ENCODE results near the gene TK1.
"Not testable (repeated sequence)": the region's sequence is repeated elsewhere in the genome, so short reads cannot be mapped to it uniquely, and the experiment has no call there.

The TK1 gene, protein sequence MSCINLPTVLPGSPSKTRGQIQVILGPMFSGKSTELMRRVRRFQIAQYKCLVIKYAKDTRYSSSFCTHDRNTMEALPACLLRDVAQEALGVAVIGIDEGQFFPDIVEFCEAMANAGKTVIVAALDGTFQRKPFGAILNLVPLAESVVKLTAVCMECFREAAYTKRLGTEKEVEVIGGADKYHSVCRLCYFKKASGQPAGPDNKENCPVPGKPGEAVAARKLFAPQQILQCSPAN

DNA sequence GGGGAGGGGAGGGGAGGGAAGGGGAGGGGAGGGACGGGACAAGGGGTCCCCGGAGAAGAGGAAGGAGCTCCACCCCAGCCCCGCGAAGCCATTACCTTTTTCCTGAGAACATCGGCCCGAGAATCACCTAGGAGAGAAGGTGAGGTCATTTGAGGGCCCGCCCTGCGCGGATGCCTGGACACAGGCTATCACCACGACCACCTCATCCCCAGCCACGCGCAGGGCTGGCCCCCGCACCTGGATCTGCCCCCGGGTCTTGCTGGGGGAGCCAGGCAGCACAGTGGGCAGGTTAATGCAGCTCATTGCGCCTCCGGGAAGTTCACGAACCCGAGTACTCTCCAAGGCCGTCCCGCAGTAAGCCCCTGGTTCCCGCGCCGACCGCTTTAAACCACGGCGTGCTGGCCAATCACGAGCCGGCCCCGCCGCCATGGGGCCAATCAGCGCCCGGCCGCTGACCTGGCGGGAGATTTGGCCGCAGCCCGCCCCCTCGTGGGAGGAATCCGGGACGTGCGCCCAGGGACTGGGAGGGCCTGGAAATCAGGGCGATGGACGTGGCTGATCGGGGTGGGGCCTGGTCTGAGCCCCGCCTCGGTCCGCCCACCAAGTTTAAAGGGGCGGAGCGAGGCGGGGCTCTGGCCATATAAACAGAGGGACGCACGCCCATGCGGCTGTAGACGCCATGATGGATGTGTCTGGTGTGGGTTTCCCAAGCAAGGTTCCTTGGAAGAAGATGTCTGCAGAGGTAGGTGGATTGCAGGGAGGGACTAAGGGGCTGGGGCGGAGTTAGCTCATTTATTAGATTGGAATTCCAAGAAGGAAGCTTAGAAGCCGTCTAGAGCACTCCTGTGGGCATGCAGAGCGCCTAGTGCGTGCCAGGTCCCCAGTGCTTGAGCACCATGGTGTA lies at the start of gene TK1, which contains the start of gene AFMID:
Gene TK1, minus strand, starts transcription at position 361 of the 904 bp plus-strand sequence. Its CDS starts 58 bp downstream, at position 303.
Gene AFMID, plus strand, starts transcription at position 671 of the 904 bp plus-strand sequence. Its CDS starts 9 bp downstream, at position 680.
- peak; percentile 98 for DNase-seq (ENCODE audit: low spot score)

DNA sequence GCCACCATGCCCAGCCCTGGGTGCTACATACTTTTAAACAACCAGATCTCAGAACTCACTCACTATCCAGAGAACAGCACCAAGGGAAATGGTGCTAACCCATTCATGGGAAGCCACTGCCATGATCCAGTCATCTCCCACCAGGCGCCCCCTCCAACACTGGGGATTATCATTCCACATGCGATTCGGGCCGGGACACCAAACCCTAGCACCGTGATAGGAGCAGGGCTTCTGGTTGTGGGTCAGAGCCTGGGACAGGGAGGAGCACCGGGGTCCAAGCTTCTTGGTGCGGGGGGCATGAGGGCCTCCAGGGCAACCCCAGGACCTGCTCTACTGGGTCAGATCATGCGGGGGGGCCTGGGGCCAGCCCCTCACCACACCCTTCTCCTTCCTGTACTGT lies 49.0 kb upstream of the TK1 start:
- no peak for DNase-seq (ENCODE audit: low spot score)

DNA sequence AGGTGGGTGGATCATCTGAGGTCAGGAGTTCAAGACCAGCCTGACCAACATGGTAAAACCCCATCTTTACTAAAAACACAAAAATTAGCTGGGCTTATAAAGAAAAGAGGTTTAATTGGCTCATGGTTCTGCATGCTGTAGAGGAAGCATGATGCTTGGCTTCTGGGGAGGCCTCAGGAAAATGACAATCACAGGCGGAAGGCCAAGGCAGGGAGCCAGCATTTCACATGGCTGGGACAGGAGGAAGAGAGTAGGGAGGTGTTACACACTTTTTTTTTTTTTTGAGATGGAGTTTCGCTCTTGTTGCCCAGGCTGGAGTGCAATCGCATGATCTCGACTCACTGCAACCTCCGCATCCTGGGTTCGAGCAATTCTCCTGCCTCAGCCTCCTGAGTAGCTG lies 48.2 kb upstream of the TK1 start:
- not testable (repeated sequence) for DNase-seq (ENCODE audit: low spot score)

DNA sequence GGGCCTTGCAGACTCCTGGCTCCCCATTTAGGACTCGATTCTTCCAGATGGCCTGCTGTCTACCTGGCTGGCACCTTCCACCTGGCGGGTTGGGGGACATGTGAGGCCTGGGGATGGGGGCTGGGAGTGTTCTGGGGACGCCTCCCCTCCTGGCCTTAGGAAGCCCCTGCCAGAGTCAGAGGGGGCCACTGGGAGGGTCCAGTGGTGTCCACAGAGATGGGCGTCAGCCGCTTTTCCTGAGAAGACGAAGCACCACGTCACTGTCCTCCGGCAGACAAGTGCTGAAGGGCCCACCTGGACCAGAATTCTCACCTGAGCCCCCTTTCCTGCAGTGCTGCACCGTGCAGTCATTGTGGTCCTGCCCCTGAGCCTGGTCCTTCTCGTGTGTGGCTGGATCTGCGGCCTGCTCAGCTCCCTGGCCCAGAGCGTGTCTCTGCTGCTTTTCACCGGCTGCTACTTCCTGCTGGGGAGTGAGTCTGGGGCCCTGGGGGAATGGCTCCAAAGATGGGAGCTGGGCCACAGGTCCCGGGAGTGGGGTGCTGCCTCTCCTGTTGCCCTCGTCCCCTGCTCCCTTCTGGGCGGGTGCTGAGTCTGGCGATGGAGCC lies 47.5 kb upstream of the TK1 start:
- DNase-seq (ENCODE audit: low spot score) = no peak

DNA sequence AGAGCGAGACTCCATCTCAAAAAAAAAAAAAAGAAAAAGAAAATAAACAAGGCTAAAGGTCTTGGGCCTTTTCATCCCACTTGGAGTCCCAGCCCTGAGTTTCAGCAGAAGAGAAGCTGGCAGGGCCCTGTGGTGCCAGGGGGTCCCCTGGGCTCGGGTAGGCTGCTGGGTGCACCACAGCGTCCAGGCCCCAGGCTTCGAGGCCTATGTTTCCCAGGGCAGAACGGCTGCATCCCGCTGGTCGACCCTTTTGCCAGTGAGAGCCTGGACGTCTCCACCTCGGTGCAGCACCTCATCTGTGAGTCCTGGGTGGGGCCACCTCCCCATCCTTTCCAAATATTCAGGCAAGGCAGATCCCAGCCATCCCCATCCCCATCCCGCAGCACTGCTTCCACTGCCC lies 46.8 kb upstream of the TK1 start:
- DNase-seq (ENCODE audit: low spot score) = no peak

DNA sequence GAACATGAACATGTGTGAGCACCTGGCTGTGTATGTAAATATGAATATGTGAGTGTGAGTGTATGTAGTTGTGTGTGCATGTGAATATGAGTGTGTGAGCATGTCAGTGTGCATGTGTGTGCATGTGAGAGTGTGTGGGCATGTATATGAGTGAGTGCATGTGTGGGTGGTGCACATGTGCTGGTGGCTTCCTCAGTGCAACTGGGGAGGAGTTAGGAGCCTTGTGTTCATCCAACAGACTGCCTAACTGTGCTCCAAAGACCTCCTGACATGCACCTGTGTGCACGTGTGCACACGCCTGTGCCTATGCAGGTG lies 46.0 kb upstream of the TK1 start:
- DNase-seq (ENCODE audit: low spot score) = no peak

DNA sequence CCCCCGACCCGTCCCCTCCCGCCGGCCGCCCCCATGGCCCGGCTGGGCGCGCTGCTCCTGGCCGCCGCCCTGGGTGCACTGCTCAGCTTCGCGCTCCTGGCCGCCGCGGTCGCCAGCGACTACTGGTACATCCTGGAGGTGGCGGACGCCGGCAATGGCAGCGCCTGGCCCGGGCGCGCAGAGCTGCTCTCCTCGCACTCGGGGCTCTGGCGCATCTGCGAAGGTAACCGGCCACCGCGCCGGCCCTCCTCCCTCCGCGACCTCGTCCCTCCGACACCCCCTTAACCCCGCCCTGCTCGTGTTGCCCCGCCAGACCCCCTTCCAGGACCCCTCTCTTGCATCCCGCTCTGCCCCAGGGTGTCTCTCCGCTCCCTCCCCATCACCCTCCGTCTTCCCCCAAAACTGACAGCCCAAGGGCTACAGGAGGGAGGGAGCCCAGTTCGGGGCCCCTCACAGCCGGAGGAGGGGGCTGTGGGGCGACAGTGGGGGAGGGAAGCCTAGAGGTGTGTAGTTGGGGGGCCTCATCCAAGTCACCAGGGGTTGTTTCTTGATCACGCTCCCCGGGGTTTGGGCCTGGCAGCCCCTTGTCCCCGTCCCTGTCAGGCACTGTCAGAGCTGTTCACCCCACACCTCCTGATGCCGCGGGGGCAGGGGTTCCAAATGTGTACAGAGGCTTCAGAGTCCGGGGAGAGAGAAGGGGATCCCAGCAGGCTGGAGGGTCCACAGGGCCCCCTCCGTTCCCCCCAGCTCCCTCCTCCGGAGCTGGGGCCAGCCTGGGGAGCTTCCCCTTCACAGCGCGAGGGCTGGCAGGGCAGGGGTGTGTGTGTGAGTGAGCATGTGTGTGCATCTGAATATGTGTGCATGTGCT lies 45.4 kb upstream of the TK1 start:
- DNase-seq (ENCODE audit: low spot score) = no peak

DNA sequence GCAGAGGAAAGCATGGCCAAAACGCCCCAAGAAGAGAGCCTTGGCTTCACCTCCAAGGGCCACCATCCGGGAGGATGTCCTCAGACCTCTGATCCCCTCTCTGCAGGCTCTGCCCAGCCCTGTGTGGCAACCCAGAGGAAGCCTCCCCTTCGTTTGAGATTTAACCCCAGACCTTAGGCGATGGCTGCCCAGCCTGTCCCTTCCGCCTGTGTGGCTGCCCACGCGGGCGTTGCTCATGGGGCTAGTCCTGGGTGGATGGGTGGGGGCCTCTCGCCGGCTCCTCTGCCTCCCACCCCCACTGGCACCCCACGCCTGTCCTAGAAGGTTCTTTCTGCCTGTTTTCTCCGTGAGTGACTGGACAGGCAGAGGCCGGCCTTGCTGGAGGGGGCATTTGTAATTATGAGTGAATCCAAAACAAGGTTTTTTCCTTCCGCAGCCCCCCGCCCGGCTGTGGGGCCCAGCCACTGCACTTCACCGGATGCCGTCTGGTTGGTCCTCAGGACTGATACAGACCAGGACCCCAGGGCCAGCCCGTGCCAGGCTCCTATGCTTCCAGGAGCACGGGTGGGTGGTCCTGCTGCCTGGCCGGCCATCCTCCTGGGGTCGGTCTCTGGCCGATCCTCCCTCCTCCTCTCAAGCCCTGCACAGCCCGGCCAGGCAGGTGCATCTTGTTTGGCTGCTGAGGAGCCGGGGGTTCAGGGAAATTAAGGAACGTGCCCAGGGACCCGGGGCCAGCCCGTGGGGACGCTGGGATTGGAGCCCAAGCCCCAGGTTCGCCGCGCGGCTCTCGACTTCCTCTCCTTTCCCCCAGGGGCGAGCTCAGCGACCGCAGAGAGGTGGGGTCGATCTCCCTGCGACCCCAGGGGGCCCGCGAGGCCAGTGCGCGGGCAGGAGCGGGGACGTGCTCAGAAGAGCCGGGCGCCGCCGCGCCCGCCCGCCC lies 44.4 kb upstream of the TK1 start, which contains the start of gene TMEM235:
Gene TMEM235, plus strand, starts transcription at position 636 of the 940 bp plus-strand sequence. CDS start 393 bp downstream, outside the sequence.
- no peak for DNase-seq (ENCODE audit: low spot score)

DNA sequence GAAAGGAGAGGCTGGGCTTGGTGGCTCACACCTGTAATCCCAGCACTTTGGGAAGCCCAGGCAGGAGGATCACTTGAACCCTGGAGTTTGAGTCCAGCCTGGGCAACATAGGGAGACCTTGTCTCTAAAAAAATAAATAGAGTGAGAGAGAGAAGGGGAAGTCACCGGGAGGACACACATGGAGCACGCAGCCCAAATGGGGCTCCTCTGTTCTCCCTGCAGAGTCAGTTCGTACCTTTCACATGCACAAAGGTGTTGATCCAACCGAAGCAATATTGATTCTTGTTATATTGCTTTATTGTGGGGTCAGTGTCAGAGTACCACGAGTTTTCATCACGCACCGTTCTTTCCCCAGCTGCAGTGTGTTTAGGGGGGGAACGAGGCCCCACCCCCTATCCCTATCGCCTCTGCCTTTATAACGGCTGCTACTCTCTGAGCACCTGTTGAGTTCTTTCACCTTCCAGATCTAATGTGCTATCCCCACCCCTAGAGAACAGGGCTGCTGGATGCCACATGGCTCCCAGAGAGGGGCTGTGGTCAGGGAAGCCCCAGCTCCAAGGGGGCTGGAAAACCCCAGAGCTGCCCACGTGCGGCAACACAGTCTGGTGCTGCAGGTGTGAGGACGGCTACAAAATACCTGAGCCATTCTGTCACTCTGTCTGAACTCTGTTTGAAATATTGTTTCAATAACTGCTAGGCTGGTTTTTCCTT lies 43.6 kb upstream of the TK1 start:
- DNase-seq (ENCODE audit: low spot score) = no peak

DNA sequence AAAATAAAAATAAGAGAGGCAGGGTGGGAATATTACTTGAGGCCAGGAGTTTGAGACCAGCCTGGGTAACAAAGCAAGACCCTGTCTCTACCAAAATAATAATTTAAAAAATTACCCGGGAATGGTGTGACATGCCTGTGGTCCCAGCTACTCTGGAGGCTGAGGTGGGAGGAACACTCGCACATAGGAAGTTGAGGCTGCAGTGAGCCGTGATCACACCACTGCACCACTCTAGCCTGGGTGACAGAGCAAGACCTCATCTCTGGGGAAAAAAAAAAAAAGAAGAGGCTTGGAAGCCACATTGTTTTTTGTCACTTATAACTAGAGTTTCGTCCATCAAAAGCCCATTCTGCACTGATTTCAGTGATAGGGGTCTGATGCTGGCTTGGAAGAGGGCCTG lies 41.3 kb upstream of the TK1 start:
- DNase-seq (ENCODE audit: low spot score) = no peak

DNA sequence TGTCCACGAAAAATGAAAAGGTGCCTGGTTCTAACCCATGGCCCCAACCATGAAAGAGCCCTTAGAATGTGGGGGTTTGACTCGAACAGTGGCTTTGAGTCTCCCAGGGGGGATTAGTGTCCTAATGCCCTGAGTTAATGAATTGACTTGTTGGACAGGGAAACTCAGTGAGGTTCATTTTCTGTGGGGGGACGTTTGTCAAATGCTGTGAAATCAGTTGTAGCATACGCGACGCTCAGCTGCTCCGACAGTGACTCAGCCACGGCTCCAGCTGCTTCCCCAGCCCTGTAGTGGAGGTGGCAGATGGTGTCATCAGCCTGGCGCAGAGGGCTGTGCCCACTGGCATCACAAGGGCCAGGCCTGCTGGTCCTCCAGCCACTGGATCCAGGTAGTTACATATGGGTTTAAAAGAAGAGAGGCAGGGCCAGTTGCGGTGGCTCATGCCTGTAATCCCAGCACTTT lies 40.6 kb upstream of the TK1 start:
- DNase-seq (ENCODE audit: low spot score) = no peak

DNA sequence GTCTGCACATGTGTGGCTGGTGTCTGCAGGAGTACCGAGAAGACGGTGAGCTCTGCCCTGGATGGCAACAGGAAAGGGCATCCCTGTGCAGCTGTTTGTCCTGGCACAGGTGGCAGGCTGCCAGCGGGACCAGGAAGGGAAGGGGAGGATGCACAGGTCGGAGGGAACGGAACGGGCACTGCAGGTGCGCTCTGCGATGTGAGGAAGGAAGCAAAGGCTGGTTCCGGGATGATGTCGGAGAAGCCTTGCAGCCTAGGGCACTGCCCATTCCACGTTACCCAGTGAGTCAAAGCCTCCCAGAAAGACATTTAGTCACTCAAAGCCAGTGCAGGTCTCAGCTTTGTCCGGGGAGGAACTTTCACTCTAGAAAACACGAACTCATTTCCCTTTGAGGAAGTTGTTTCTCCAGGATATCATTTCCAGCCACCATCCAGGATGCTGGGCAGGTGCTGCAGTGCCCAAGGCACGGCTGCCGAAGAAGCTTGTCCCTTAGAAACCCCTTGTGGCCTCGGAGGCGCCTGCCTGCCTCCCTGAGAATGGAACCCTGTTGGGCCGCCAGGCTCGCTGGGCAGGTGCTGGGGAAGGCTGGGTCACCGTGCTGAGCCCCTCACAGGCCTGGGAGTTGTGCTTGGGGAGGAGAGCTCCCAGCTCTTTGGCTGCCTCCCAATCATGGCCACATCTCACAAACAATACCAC lies 40.1 kb upstream of the TK1 start:
- peak; percentile 83 for DNase-seq (ENCODE audit: low spot score)

DNA sequence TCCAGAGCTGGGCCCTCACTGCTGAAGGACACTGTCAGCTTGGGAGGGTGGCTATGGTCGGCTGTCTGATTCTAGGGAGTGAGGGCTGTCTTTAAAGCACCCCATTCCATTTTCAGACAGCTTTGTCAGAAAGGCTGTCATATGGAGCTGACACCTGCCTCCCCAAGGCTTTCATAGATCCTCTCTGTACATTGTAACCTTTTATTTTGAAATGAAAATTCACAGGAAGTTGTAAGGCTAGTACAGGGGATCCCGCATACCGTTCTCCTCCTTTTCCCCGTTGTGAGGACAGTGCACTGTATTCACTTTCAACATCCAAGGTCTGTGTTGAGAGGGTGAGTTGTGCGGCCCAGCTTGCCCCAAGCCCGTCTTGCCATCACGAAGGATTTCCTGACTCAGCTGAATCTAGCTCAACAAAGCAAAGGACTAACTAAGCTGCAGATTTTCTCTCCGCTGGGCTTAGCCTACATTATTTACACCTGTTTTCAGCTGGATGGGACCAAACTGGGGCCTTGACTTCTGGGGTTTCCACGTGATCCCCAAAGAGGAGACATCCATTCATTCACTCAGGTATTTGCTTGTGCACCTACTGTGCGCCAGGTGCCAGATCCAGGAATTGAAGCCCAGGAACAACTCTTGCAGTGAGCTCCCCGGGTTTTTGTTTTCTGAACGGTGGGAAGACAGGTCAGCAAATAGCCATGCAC lies 39.4 kb upstream of the TK1 start:
- DNase-seq (ENCODE audit: low spot score) = no peak

DNA sequence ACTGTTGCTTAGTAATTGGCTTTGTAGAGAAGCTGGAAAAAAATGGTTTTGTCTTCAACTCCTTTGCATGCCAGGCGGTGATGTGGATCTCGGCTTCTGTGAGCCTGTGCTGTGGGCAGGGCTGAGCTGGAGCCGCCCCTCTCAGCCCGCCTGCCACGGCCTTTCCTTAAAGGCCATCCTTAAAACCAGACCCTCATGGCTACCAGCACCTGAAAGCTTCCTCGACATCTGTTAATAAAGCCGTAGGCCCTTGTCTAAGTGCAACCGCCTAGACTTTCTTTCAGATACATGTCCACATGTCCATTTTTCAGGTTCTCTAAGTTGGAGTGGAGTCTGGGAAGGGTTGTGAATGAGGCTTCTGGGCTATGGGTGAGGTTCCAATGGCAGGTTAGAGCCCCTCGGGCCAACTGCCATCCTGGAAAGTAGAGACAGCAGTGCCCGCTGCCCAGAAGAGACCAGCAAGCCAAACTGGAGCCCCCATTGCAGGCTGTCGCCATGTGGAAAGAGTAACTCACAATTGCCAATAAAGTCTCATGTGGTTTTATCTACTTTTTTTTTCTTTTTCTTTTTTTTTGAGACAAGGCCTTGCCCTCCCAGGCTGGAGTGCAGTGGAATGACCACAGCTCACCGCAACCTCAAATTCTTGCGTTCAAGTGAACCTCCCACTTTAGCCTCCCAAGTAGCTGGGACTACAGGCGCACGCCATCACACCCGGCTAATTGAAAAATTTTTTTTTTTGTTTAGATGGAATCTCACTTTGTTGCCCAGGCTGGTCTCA lies 38.4 kb upstream of the TK1 start:
- DNase-seq (ENCODE audit: low spot score) = no peak

DNA sequence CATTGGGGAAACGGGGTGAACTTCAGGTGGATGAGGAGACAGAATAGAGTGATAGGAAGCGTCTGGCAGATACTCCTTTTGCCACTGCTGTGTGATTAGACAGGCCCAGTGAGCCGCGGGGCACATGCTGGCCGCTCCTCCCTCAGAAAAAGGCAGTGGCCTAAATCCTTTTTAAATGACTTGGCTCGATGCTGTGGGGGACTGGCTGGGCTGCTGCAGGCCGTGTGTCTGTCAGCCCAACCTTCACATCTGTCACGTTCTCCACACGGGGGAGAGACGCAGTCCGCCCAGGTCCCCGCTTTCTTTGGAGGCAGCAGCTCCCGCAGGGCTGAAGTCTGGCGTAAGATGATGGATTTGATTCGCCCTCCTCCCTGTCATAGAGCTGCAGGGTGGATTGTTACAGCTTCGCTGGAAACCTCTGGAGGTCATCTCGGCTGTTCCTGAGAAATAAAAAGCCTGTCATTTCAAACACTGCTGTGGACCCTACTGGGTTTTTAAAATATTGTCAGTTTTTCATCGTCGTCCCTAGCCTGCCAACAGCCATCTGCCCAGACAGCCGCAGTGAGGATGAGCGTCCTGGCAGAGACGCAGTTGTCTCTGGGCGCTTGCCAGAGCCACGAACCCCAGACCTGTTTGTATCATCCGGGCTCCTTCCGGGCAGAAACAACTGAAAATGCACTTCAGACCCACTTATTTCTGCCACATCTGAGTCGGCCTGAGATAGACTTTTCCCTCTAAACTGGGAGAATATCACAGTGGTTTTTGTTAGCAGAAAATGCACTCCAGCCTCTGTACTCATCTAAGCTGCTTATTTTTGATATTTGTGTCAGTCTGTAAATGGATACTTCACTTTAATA lies 37.6 kb upstream of the TK1 start:
- no peak for DNase-seq (ENCODE audit: low spot score)

DNA sequence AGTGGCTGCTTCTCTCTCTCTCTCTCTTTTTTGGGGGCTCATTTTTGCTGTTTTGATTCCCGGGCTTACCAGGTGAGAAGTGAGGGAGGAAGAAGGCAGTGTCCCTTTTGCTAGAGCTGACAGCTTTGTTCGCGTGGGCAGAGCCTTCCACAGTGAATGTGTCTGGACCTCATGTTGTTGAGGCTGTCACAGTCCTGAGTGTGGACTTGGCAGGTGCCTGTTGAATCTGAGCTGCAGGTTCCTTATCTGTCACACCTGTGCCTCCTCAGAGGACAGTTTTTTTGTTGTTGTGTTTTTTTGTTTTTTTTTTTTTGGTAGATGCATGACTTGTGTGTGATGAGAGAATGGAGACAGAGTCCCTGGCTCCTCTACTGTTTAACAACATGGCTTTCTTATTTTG lies 36.9 kb upstream of the TK1 start:
- no peak for DNase-seq (ENCODE audit: low spot score)

DNA sequence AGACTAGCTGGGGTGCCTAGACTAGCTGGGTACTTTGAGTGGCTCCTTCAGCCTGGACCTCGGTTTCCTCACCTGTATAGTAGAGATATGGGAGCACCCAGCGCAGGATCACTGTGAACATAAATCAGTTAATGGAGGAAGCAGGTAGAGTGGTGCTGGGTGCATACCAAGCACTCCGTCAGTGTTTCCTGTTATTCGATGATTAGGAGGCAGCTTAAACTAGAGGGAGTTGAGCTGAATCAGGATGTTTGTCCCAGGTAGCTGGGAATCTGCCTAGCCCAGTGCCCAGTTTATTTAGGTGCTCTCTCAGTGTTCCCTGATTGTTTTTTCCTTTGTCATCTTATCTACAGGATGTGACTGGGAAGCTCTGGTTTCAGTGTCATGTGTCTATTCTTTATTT lies 36.2 kb upstream of the TK1 start:
- DNase-seq (ENCODE audit: low spot score) = peak; percentile 36
